Left cardiac atrium (tissue), 2 donors: ENCODE measurements around the gene DNAJB6. TPM values are rescaled to one million over a fixed set of nuclear protein-coding genes. Genes with fewer than 3 reads are reported as not detected.

ENCODE experiments used
- total RNA-seq, 2 donors: library from RNA; stranded (reverse); fragmentation: NEBNext Ultra II Directional; extraction: Animal tissue kit (Norgen Biotek cat#: 25700); gene quantifications; one replicate each; pipeline ENCODE4 v1.2.1, GENCODE V29; 2021
- donor health status: DM: no; HTN: yes; CAD: no; lungs with severe emphysema.
- donor health status: DM: yes; HTN: yes; CAD: no.

The DNAJB6 gene
- total RNA-seq, 2 donors from 2014 or later = 158 to 159 TPM

Other genes with a start within 250 kb of the DNAJB6 start
- gene UBE3C, start 198.1 kb upstream of the DNAJB6 start, total RNA-seq = 10 to 100 TPM; 46.1 to 55.4 TPM